Measurements from ENCODE around the gene CLPSL2.
A peak's percentile ranks its signal among the peaks of the same experiment; 100 is the strongest.

DNA sequence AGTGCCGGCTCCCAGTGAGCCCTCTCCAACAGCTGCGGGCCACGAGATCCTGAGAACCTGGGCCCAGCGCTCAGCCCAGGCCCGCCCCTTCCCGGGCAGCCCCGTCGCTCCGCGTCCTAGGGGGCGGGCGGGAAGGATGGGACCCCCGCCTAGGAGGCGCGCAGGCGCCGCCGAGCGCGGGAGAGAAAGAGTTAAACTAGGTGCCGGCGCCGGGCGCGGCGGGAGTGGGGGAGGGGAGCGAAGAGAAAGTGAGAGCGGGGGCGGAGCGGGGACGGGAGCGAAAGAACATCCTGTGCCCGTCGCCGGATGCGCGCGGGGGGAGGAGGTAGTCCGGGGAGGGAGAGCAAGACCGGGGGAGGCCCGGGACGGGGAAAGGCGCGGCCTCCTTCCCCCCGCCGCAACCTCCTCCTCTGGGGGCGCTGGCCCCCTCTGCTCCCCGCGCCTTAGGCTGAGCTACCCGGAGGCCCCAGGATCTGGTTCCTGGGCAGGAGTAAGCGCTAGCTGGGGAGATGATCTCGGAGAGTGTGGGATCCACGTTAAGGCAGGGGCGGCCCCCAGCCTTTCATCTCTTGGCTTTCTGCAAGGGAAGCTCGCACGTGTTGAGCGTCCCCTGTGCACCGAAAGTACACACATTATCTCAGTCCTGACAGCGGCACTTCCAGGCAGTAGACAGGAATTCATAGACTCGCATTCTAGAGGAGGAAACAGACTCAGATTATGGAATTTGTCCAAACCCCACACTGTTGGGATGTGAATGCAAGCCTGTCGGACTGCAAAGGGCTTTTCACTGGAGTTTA is 44.5 kb upstream of the CLPSL2 start:
- TF ChIP-seq, protein P1, sequence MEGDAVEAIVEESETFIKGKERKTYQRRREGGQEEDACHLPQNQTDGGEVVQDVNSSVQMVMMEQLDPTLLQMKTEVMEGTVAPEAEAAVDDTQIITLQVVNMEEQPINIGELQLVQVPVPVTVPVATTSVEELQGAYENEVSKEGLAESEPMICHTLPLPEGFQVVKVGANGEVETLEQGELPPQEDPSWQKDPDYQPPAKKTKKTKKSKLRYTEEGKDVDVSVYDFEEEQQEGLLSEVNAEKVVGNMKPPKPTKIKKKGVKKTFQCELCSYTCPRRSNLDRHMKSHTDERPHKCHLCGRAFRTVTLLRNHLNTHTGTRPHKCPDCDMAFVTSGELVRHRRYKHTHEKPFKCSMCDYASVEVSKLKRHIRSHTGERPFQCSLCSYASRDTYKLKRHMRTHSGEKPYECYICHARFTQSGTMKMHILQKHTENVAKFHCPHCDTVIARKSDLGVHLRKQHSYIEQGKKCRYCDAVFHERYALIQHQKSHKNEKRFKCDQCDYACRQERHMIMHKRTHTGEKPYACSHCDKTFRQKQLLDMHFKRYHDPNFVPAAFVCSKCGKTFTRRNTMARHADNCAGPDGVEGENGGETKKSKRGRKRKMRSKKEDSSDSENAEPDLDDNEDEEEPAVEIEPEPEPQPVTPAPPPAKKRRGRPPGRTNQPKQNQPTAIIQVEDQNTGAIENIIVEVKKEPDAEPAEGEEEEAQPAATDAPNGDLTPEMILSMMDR (IDR thresholded peaks at IDR 0.05): peak in 1 of 4 experiments; percentile 23
- TF ChIP-seq POLR2AphosphoS5 (IDR thresholded peaks at IDR 0.05) (peak; percentile 90), POLR2A (IDR thresholded peaks at IDR 0.05) (peak in 1 of 2 donors; percentile 18)
